CD4-positive, alpha-beta memory T cell (primary cell): ENCODE data around the gene HBZ. TPM values are rescaled to one million over a fixed set of nuclear protein-coding genes. Genes with fewer than 3 reads are reported as not detected.

Experiments used
- CTCF ChIA-PET: fragments of 350-600 bp; sonication (Branson Sonifier 250); formaldehyde crosslinking; loops from one replicate; lab custom pipeline; 2021; ENCODE audit warnings: inconsistent platforms; ENCODE audit not compliant: partially characterized antibody; lab: Charles Lee
- POLR2A ChIA-PET: fragments of 350-600 bp; sonication (Branson Sonifier 250); formaldehyde crosslinking; loops from one replicate; lab custom pipeline; 2021; ENCODE audit not compliant: partially characterized antibody; lab: Charles Lee
- DNase-seq, 5 donors: peaks; one replicate each; pipeline versions ENCODE4 v3.0.0 to v3.0.0-alpha.2; 2020 to 2022; ENCODE audit warnings: mixed read lengths in 1 of 5
- H3K27ac ChIP-seq: one replicate; pipeline ENCODE4 v1.7.0; 2013; ENCODE audit warnings: low read depth, low read length
- H3K27me3 ChIP-seq: 2 replicates; pipeline ENCODE4 v1.7.0; 2013; ENCODE audit warnings: mild to moderate bottlenecking, low read length, moderate library complexity; ENCODE audit not compliant: insufficient read depth
- H3K36me3 ChIP-seq: 2 replicates; pipeline ENCODE4 v1.7.0; 2013; ENCODE audit warnings: mild to moderate bottlenecking, low read length, moderate library complexity; ENCODE audit not compliant: insufficient read depth
- H3K4me1 ChIP-seq: 2 replicates; pipeline ENCODE4 v1.7.0; 2013; ENCODE audit warnings: mild to moderate bottlenecking, low read length, moderate library complexity; ENCODE audit not compliant: insufficient read depth
- H3K4me3 ChIP-seq, 2 donors: one replicate each; pipeline ENCODE4 v1.7.0; 2013; ENCODE audit warnings: low read length in 2 of 2, mild to moderate bottlenecking in 1 of 2
- H3K9me3 ChIP-seq, 2 donors: one replicate each; pipeline ENCODE4 v1.7.0; 2013; ENCODE audit warnings: low read length in 2 of 2, control low read depth in 1 of 2; ENCODE audit not compliant: control insufficient read depth in 1 of 2
- H3K27ac Mint-ChIP-seq, 7 donors: one replicate each; pipeline ENCODE4 v1.8.0; 2020 to 2021; ENCODE audit warnings: mixed read lengths in 7 of 7, mild to moderate bottlenecking in 6 of 7, inconsistent platforms in 3 of 7, moderate library complexity in 3 of 7
- H3K27me3 Mint-ChIP-seq, 2 donors: one replicate each; pipeline ENCODE4 v1.8.0; 2020 to 2021; ENCODE audit warnings: mixed read lengths in 2 of 2
- H3K36me3 Mint-ChIP-seq, 2 donors: one replicate each; pipeline ENCODE4 v1.8.0; 2020 to 2021; ENCODE audit warnings: mixed read lengths in 2 of 2, inconsistent platforms in 1 of 2, mild to moderate bottlenecking in 1 of 2
- H3K4me1 Mint-ChIP-seq, 4 donors: one replicate each; pipeline ENCODE4 v1.8.0; 2020 to 2021; ENCODE audit warnings: mixed read lengths in 4 of 4, mild to moderate bottlenecking in 1 of 4
- H3K4me3 Mint-ChIP-seq, 8 donors: one replicate each; pipeline ENCODE4 v1.8.0; 2020 to 2021; ENCODE audit warnings: mixed read lengths in 8 of 8, mild to moderate bottlenecking in 7 of 8, moderate library complexity in 6 of 8, inconsistent platforms in 3 of 8
- H3K9me3 Mint-ChIP-seq, 8 donors: one replicate each; pipeline ENCODE4 v1.8.0; 2020 to 2021; ENCODE audit warnings: mixed read lengths in 8 of 8, mild to moderate bottlenecking in 5 of 8, inconsistent platforms in 3 of 8, moderate library complexity in 1 of 8
- intact Hi-C: fragments of 100-400 bp; cut with micrococcal nuclease; formaldehyde crosslinking; loops from one replicate; pipeline ENCODE4 v1.15.1; 2023
- polyA plus RNA-seq, 2 donors: library from polyadenylated mRNA; unstranded; fragments of 300-500 nt; fragmentation: Illumina TruSeq; gene quantifications; one replicate each; pipeline ENCODE4 v1.2.3, GENCODE V29; 2021
- total RNA-seq, 2 experiments: library from RNA; stranded (reverse); gene quantifications; one replicate each; pipeline ENCODE4 v1.2.3, GENCODE V29; 2021

HBZ gene
- total and polyA plus RNA-seq, 4 experiments from 2014 or later, result not detected

DNA sequence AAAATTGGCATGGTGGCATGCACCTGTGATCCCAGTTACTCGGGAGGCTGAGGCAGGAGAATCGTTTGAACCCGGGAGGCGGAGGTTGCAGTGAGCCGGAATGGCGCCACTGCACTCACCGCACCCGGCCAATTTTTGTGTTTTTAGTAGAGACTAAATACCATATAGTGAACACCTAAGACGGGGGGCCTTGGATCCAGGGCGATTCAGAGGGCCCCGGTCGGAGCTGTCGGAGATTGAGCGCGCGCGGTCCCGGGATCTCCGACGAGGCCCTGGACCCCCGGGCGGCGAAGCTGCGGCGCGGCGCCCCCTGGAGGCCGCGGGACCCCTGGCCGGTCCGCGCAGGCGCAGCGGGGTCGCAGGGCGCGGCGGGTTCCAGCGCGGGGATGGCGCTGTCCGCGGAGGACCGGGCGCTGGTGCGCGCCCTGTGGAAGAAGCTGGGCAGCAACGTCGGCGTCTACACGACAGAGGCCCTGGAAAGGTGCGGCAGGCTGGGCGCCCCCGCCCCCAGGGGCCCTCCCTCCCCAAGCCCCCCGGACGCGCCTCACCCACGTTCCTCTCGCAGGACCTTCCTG lies 27.7 kb downstream of the HBZ start, which contains the start of gene HBQ1:
Gene HBQ1 (plus strand): TSS at position 359 of the 575 bp plus-strand sequence. CDS start 28 bp downstream, at position 387.
- no peak for DNase-seq
- ChIA-PET CTCF (interaction anchor here (1.4 to 3.5 kb wide), 2 partner anchors 63 to 73 kb away, joined by 7 to 23 read pairs; no protein-coding TSS in a partner anchor), POLR2A (interaction anchor here (0.6 to 1.0 kb wide), 2 partner anchors 48 to 115 kb away, joined by 3 read pairs; no protein-coding TSS in a partner anchor)
- H3K27me3 Mint-ChIP-seq, result peaks cover 17 to 23% of the 10 kb centered on the region in 2 donors
- H3K36me3 ChIP-seq, result no peaks in the 10 kb centered on the region
- no peaks in the 10 kb centered on the region for H3K9me3 ChIP-seq
- H3K36me3 Mint-ChIP-seq, result no peaks in the 10 kb centered on the region
- H3K9me3 Mint-ChIP-seq, result no peaks in the 10 kb centered on the region
- peaks cover 28% of the 10 kb centered on the region for H3K27me3 ChIP-seq
- H3K4me1 ChIP-seq, result peaks cover 21% of the 10 kb centered on the region
- no peak within 1 kb of the TSS for H3K27ac Mint-ChIP-seq
- intact Hi-C loops, result loop anchor here (2.0 kb wide), 2 partner anchors 41 to 183 kb away; partner anchors contain the start of gene NPRL3
- peaks cover 3 to 21% (median 11%) of the 10 kb centered on the region in 4 donors for H3K4me1 Mint-ChIP-seq
- peak within 1 kb of the TSS in 1 of 2 donors; percentile 41 for H3K4me3 ChIP-seq
- H3K27ac ChIP-seq, result no peak within 1 kb of the TSS
- peak within 1 kb of the TSS in 7 of 8 donors; percentile 31 to 77 (median 52) for H3K4me3 Mint-ChIP-seq

DNA sequence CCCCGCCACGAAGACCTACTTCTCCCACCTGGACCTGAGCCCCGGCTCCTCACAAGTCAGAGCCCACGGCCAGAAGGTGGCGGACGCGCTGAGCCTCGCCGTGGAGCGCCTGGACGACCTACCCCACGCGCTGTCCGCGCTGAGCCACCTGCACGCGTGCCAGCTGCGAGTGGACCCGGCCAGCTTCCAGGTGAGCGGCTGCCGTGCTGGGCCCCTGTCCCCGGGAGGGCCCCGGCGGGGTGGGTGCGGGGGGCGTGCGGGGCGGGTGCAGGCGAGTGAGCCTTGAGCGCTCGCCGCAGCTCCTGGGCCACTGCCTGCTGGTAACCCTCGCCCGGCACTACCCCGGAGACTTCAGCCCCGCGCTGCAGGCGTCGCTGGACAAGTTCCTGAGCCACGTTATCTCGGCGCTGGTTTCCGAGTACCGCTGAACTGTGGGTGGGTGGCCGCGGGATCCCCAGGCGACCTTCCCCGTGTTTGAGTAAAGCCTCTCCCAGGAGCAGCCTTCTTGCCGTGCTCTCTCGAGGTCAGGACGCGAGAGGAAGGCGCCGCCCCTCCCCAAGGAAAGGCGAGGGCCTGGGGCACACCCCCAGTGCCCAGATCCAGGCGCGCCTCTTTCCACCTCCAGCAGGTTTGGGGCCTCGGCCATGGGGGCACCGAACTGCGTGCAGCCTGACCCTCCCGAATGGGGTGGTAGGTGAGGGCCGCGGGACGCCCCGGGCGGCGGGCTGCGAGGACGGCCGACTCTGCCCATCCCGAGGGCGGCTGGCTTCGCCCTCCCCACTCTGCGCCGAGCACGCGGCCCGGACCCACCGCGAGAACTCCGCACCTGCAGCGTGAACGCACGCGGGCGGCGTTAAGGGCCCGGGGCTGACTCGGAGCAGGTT lies 28.5 kb downstream of the HBZ start:
- peak; percentile 79 to 84 (median 82) for DNase-seq
- Histone ChIP-seq H3K36me3 (no peaks in the 10 kb centered on the region), H3K27ac (no peak overlapping the region), H3K4me3 (peak overlapping the region in 1 of 2 donors; percentile 41), H3K27me3 (peaks cover 24% of the 10 kb centered on the region), H3K4me1 (peaks cover 21% of the 10 kb centered on the region), H3K9me3 (no peaks in the 10 kb centered on the region)
- Mint-ChIP-seq H3K27me3 (peaks cover 12 to 18% of the 10 kb centered on the region in 2 donors), H3K4me1 (peaks cover 2 to 16% (median 9%) of the 10 kb centered on the region in 4 donors), H3K36me3 (no peaks in the 10 kb centered on the region), H3K4me3 (peak overlapping the region in 4 of 8 donors; percentile 31 to 63 (median 48)), H3K9me3 (no peaks in the 10 kb centered on the region), H3K27ac (no peak overlapping the region)
- POLR2A ChIA-PET, result interaction anchor here (0.6 to 1.0 kb wide), 2 partner anchors 47 to 115 kb away, joined by 3 read pairs; no protein-coding TSS in a partner anchor
- CTCF ChIA-PET, result interaction anchor here (0.6 to 3.5 kb wide), 12 partner anchors 11 to 162 kb away, joined by 3 to 29 read pairs (median 6); partner anchors contain the start of genes POLR3K and SNRNP25
- intact Hi-C loops, result loop anchor here (1.0 to 2.0 kb wide), 4 partner anchors 42 to 182 kb away; partner anchors contain the start of gene NPRL3

DNA sequence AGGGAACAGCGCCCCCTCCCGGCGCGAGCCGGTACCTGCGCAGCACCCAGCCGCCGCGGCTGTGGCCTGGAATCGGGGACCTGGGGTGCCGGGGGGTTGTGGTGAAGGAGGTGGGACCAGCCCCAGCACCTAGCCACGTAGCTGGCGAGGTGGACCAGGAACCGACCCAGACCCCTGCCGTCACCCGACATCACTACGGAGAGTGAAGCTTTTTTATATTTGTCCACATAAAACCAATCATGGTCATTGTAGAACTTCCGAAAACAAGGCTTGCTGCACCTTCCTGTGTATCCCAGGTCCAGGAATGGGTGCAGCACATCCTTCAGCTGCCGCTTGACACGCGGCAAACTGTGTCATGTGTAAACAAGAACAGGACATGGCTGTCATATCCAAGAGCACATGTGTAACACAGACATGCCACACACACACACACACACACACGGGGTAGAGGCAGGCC lies 29.1 kb downstream of the HBZ start:
- Histone ChIP-seq H3K27me3 (peaks cover 24% of the 10 kb centered on the region), H3K4me3 (no peak overlapping the region), H3K27ac (no peak overlapping the region), H3K4me1 (peaks cover 21% of the 10 kb centered on the region), H3K9me3 (no peaks in the 10 kb centered on the region), H3K36me3 (no peaks in the 10 kb centered on the region)
- no peak overlapping the region for H3K4me3 Mint-ChIP-seq
- H3K36me3 Mint-ChIP-seq, result no peaks in the 10 kb centered on the region
- ChIA-PET CTCF (interaction anchor here (0.6 to 3.5 kb wide), 14 partner anchors 10 to 180 kb away, joined by 3 to 29 read pairs (median 4); partner anchors contain the start of genes POLR3K and SNRNP25), POLR2A (no interaction called here)
- peak overlapping the region in 3 of 7 donors; percentile 40 to 70 (median 55) for H3K27ac Mint-ChIP-seq
- H3K27me3 Mint-ChIP-seq, result peaks cover 12 to 18% of the 10 kb centered on the region in 2 donors
- no peaks in the 10 kb centered on the region for H3K9me3 Mint-ChIP-seq
- intact Hi-C loops, result loop anchor here (1.0 to 2.0 kb wide), 4 partner anchors 43 to 181 kb away; partner anchors contain the start of gene NPRL3
- H3K4me1 Mint-ChIP-seq, result peaks cover 2 to 16% (median 9%) of the 10 kb centered on the region in 4 donors
- DNase-seq, result no peak

DNA sequence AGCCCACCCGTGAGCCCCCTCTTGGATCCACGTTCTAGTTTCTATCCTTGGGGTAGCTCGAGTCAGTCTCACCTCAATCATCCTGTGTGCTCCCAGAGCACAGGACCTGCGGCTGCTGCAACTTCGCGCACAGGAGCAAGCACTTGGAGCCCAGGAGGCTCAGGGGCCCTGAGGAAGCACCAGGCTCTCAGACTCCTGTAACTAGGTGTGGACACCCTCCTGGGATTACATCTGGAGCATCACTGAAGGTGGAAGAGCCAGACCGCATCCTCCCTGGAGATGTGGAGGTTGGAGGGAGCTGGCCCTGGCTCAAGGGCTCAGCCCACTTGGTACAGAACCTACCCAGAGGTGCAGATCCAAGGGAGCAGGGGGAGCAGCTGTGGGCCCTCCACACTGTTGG lies 30.6 kb downstream of the HBZ start:
- peak overlapping the region in 2 of 7 donors; percentile 8 to 68 for H3K27ac Mint-ChIP-seq
- ChIA-PET POLR2A (no interaction called here), CTCF (interaction anchor here (0.7 to 3.5 kb wide), 11 partner anchors 8 to 179 kb away, joined by 3 to 29 read pairs (median 4); partner anchors contain the start of genes POLR3K and SNRNP25)
- DNase-seq, result no peak
- H3K36me3 Mint-ChIP-seq, result peaks cover 0 to 2% of the 10 kb centered on the region in 2 donors
- peaks cover 11 to 12% of the 10 kb centered on the region in 2 donors for H3K27me3 Mint-ChIP-seq
- H3K9me3 Mint-ChIP-seq, result peaks cover 0 to 2% (median 0%) of the 10 kb centered on the region in 8 donors
- H3K4me3 ChIP-seq, result no peak overlapping the region
- intact Hi-C loops, result no loop called here
- peaks cover 21% of the 10 kb centered on the region for H3K4me1 ChIP-seq
- H3K9me3 ChIP-seq, result no peaks in the 10 kb centered on the region
- no peaks in the 10 kb centered on the region for H3K36me3 ChIP-seq
- H3K4me3 Mint-ChIP-seq, result no peak overlapping the region
- no peak overlapping the region for H3K27ac ChIP-seq
- peaks cover 17% of the 10 kb centered on the region for H3K27me3 ChIP-seq
- H3K4me1 Mint-ChIP-seq, result peaks cover 1 to 10% (median 5%) of the 10 kb centered on the region in 4 donors

DNA sequence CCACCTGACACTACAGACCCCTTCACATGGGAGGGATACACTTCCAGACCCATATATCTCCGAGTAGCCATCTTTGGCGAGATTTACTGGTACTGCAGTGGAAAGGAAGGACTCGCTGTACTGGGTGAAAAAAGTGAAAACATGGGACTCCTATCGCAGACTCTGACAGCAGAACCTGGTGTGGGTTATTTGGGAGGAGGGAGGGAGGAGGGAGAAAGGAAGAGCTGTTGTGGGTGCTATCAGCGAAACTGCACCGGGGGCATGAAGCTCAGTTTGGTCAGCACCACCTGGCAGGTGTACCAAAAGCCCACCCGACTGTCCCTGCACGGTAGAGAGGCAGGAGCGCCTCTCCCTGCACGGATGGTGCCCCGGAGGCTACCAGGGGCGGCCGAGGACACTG lies 32.8 kb downstream of the HBZ start:
- Histone ChIP-seq H3K27me3 (no peaks in the 10 kb centered on the region), H3K4me3 (no peak overlapping the region), H3K9me3 (no peaks in the 10 kb centered on the region), H3K27ac (no peak overlapping the region), H3K4me1 (peaks cover 15% of the 10 kb centered on the region), H3K36me3 (peaks cover 15% of the 10 kb centered on the region)
- peaks cover 0 to 2% (median 0%) of the 10 kb centered on the region in 8 donors for H3K9me3 Mint-ChIP-seq
- no peak overlapping the region for H3K27ac Mint-ChIP-seq
- intact Hi-C loops, result no loop called here
- H3K4me1 Mint-ChIP-seq, result peaks cover 0 to 8% (median 3%) of the 10 kb centered on the region in 4 donors
- no peak overlapping the region for H3K4me3 Mint-ChIP-seq
- H3K36me3 Mint-ChIP-seq, result peaks cover 10 to 19% of the 10 kb centered on the region in 2 donors
- DNase-seq, result no peak
- ChIA-PET POLR2A (no interaction called here), CTCF (interaction anchor here (1.2 kb wide), 1 partner anchor 119 kb away, joined by 4 read pairs; no protein-coding TSS in a partner anchor)
- H3K27me3 Mint-ChIP-seq, result no peaks in the 10 kb centered on the region

DNA sequence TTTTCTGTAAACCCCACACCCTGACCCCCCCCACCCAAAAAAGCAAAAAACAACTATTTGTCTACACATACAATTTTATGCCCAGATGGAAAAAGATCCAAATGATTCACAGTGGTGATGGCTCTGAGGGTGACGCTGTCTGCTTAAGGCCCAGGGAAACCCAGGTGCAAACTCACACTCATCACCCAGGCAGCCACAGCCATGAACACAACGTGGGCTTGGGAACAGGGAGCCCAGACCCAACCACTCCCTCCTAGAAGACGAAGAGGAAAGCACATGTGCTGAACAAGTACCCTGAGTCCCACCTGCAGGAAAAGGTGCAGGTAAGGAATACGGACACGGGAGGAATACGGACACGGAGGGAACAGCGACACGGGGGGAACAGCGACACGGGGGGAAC lies 33.2 kb downstream of the HBZ start:
- H3K27ac Mint-ChIP-seq, result no peak overlapping the region
- no peak for DNase-seq

More for the DNA sequence above, 33.2 kb downstream of the HBZ start:
- ChIA-PET POLR2A (no interaction called here), CTCF (interaction anchor here (1.2 kb wide), 1 partner anchor 119 kb away, joined by 4 read pairs; no protein-coding TSS in a partner anchor)
- Histone ChIP-seq H3K36me3 (peaks cover 20% of the 10 kb centered on the region), H3K9me3 (no peaks in the 10 kb centered on the region), H3K4me3 (no peak overlapping the region), H3K4me1 (peaks cover 10% of the 10 kb centered on the region), H3K27me3 (no peaks in the 10 kb centered on the region), H3K27ac (no peak overlapping the region)
- H3K9me3 Mint-ChIP-seq, result peaks cover 0 to 2% (median 0%) of the 10 kb centered on the region in 8 donors
- H3K4me3 Mint-ChIP-seq, result no peak overlapping the region
- H3K36me3 Mint-ChIP-seq, result peaks cover 10 to 23% of the 10 kb centered on the region in 2 donors
- H3K27me3 Mint-ChIP-seq, result no peaks in the 10 kb centered on the region
- peaks cover 0 to 8% (median 3%) of the 10 kb centered on the region in 4 donors for H3K4me1 Mint-ChIP-seq
- intact Hi-C loops, result no loop called here
